ENCODE results near the gene LRRN4CL.

Gene LRRN4CL

GRCh38 chr11:62649486-62649885 is 39.8 kb downstream of the LRRN4CL start:
- DNase-seq (ENCODE audit: insufficient read length) (no peak), FAIRE-seq (no peak)
- no peak for TF ChIP-seq POLR2A (IDR thresholded peaks at IDR 0.05; ENCODE audit: low read depth, low read length)
- no peak for TF ChIP-seq TAF1 (IDR thresholded peaks at IDR 0.05; ENCODE audit: borderline replicate concordance, low read depth, low read length)
- TF ChIP-seq POLR2AphosphoS5 (IDR thresholded peaks at IDR 0.05; ENCODE audit: low read depth, low read length): no peak

- TF ChIP-seq TAF1 (IDR thresholded peaks at IDR 0.05; ENCODE audit: borderline replicate concordance, low read depth, low read length): no peak
- no peak for TF ChIP-seq POLR2AphosphoS5 (IDR thresholded peaks at IDR 0.05; ENCODE audit: low read depth, low read length)
- no peak for TF ChIP-seq POLR2A (IDR thresholded peaks at IDR 0.05; ENCODE audit: low read depth, low read length)
- no peak for DNase-seq (ENCODE audit: insufficient read length)
- FAIRE-seq: no peak
Observed at GRCh38 chr11:62648967-62649364, 40.4 kb downstream of the LRRN4CL start.

GRCh38 chr11:62648185-62648966 is 41.0 kb downstream of the LRRN4CL start:
- TF ChIP-seq POLR2AphosphoS5 (IDR thresholded peaks at IDR 0.05; ENCODE audit: low read depth, low read length) (no peak), POLR2A (IDR thresholded peaks at IDR 0.05; ENCODE audit: low read depth, low read length) (no peak), TAF1 (IDR thresholded peaks at IDR 0.05; ENCODE audit: borderline replicate concordance, low read depth, low read length) (no peak)
- DNase-seq (ENCODE audit: insufficient read length) (no peak), FAIRE-seq (no peak)

GRCh38 chr11:62647609-62648005 is 41.7 kb downstream of the LRRN4CL start:
- FAIRE-seq: no peak
- TF ChIP-seq POLR2AphosphoS5 (IDR thresholded peaks at IDR 0.05; ENCODE audit: low read depth, low read length) (no peak), POLR2A (IDR thresholded peaks at IDR 0.05; ENCODE audit: low read depth, low read length) (no peak), TAF1 (IDR thresholded peaks at IDR 0.05; ENCODE audit: borderline replicate concordance, low read depth, low read length) (no peak)
- no peak for DNase-seq (ENCODE audit: insufficient read length)

- no peak for FAIRE-seq
- DNase-seq (ENCODE audit: insufficient read length): no peak
- TF ChIP-seq POLR2A (IDR thresholded peaks at IDR 0.05; ENCODE audit: low read depth, low read length) (no peak), POLR2AphosphoS5 (IDR thresholded peaks at IDR 0.05; ENCODE audit: low read depth, low read length) (no peak), TAF1 (IDR thresholded peaks at IDR 0.05; ENCODE audit: borderline replicate concordance, low read depth, low read length) (no peak)
Observed at GRCh38 chr11:62646825-62647608, 42.3 kb downstream of the LRRN4CL start.

GRCh38 chr11:62645946-62646824 is 43.1 kb downstream of the LRRN4CL start, which contains the start of gene GANAB:
Gene GANAB, minus strand, starts transcription at chr11:62646613. Its CDS starts 14 bp downstream, at chr11:62646599.
- peak; percentile 100 for DNase-seq (ENCODE audit: insufficient read length)
- peak; percentile 94 for TF ChIP-seq TAF1 (IDR thresholded peaks at IDR 0.05; ENCODE audit: borderline replicate concordance, low read depth, low read length)
- peak; percentile 88 for TF ChIP-seq POLR2AphosphoS5 (IDR thresholded peaks at IDR 0.05; ENCODE audit: low read depth, low read length)
- TF ChIP-seq POLR2A (IDR thresholded peaks at IDR 0.05; ENCODE audit: low read depth, low read length): peak; percentile 92
- FAIRE-seq: peak; percentile 99

GRCh38 chr11:62645671-62645945 is 43.7 kb downstream of the LRRN4CL start:
- FAIRE-seq: no peak

GRCh38 chr11:62644220-62644619 is 45.1 kb downstream of the LRRN4CL start:
- no peak for TF ChIP-seq TAF1 (IDR thresholded peaks at IDR 0.05; ENCODE audit: borderline replicate concordance, low read depth, low read length)
- no peak for TF ChIP-seq POLR2AphosphoS5 (IDR thresholded peaks at IDR 0.05; ENCODE audit: low read depth, low read length)
- TF ChIP-seq POLR2A (IDR thresholded peaks at IDR 0.05; ENCODE audit: low read depth, low read length): no peak
- FAIRE-seq: no peak
- no peak for DNase-seq (ENCODE audit: insufficient read length)

More at GRCh38 chr11:62645671-62645945, 43.7 kb downstream of the LRRN4CL start:
- TF ChIP-seq POLR2AphosphoS5 (IDR thresholded peaks at IDR 0.05; ENCODE audit: low read depth, low read length) (no peak), TAF1 (IDR thresholded peaks at IDR 0.05; ENCODE audit: borderline replicate concordance, low read depth, low read length) (no peak), POLR2A (IDR thresholded peaks at IDR 0.05; ENCODE audit: low read depth, low read length) (no peak)
- DNase-seq (ENCODE audit: insufficient read length): no peak

Measured in GM12892 (cell line).